A549 (cell line): ENCODE data around the gene MRPL12. TPM values are rescaled to one million over a fixed set of nuclear protein-coding genes. Genes with fewer than 3 reads are reported as not detected.

Experiments
- ATAC-seq, 2 experiments: fragments of 200-7000 bp in 1 of 2; fragments of >200 bp in 1 of 2; cut with Nextera tagmentation in 1 of 2; cut with Tn5 transposase in 1 of 2; 3 replicates each; pipeline versions ENCODE4 v1.8.0 to v1.9.1; 2018 to 2020; ENCODE audit warnings: mild to moderate bottlenecking in 1 of 2, moderate library complexity in 1 of 2
- CTCF ChIA-PET: fragments of 300-600 bp; sonication (Branson Sonifier 250); formaldehyde crosslinking; extraction: SDS; loops from one replicate; lab custom pipeline; 2021; ENCODE audit warnings: antibody characterized with exemption, inconsistent platforms; lab: Yijun Ruan, JAX
- POLR2A ChIA-PET: fragments of 350-600 bp; formaldehyde crosslinking; extraction: SDS; loops from one replicate; lab custom pipeline; 2021; ENCODE audit warnings: antibody characterized with exemption, inconsistent platforms; lab: Yijun Ruan, JAX
- DNase-seq, 2 experiments: peaks; one replicate each; pipeline versions ENCODE4 v3.0.0 to v3.0.0-alpha.2; 2011 to 2016; ENCODE audit warnings: low read depth in 1 of 2, low spot score in 1 of 2
- FAIRE-seq: peaks from 2 replicates; lab custom pipeline; 2011; peaks lifted over from hg19 to GRCh38; lab: Jason Lieb, UNC
- H3K27ac ChIP-seq, 2 experiments: fragments of >200 bp; sonication (Bioruptor Twin); formaldehyde crosslinking; 3 replicates each; pipeline ENCODE4 v1.5.1; 2016 to 2017
- H3K4me1 ChIP-seq: fragments of >200 bp; sonication (Bioruptor Twin); formaldehyde crosslinking; 3 replicates; pipeline ENCODE4 v1.6.1; 2016
- H3K4me2 ChIP-seq: fragments of >200 bp; sonication (Bioruptor Twin); formaldehyde crosslinking; 3 replicates; pipeline ENCODE4 v1.6.1; 2016
- H3K4me3 ChIP-seq: fragments of >200 bp; sonication (Bioruptor Twin); formaldehyde crosslinking; 3 replicates; pipeline ENCODE4 v1.5.1; 2016
- H3K9me3 ChIP-seq: fragments of >200 bp; sonication (Bioruptor Twin); formaldehyde crosslinking; 3 replicates; pipeline ENCODE4 v1.6.1; 2016
- CBX8 ChIP-seq: fragments of 200-600 bp; sonication (generic); IDR thresholded peaks from 2 replicates; pipeline ENCODE4 v1.6.1; 2016
- CHD2 ChIP-seq: fragments of 150-350 bp; IDR thresholded peaks from 2 replicates; pipeline ENCODE4 v1.6.1; 2014; ENCODE audit warnings: low read length; ENCODE audit not compliant: partially characterized antibody
- EHF ChIP-seq: fragments of 250-450 bp; sonication (Bioruptor Pico); IDR thresholded peaks from 2 replicates; pipeline ENCODE4 v1.5.0; 2020; ENCODE audit warnings: mild to moderate bottlenecking
- EHMT2 ChIP-seq: fragments of 200-600 bp; sonication (generic); IDR thresholded peaks from 2 replicates; pipeline ENCODE4 v1.6.1; 2016; ENCODE audit warnings: antibody characterized with exemption, low read depth, mild to moderate bottlenecking, moderate library complexity
- EP300 ChIP-seq, 2 experiments: fragments of >200 bp; sonication (Bioruptor Twin); formaldehyde crosslinking; IDR thresholded peaks; 2 replicates in 1 of 2; 3 replicates in 1 of 2; pipeline ENCODE4 v1.6.1; 2016 to 2017
- FOSB ChIP-seq: fragments of 250-450 bp; sonication (Bioruptor Pico); IDR thresholded peaks from 2 replicates; pipeline ENCODE4 v1.5.0; 2020; ENCODE audit warnings: mild to moderate bottlenecking, moderate library complexity
- FOSL2 ChIP-seq, 2 experiments: fragments of 450-650 bp in 1 of 2; fragments of >200 bp in 1 of 2; sonication (Bioruptor Twin) in 1 of 2; formaldehyde crosslinking; IDR thresholded peaks; 2 replicates each; pipeline versions ENCODE4 v1.5.0 to v1.6.1; 2016 to 2020; ENCODE audit warnings: mild to moderate bottlenecking in 1 of 2, moderate library complexity in 1 of 2
- HOXA7 ChIP-seq: fragments of 250-450 bp; sonication (Bioruptor Pico); IDR thresholded peaks from 2 replicates; pipeline ENCODE4 v1.5.0; 2020; ENCODE audit warnings: mild to moderate bottlenecking, moderate library complexity
- HOXB13 ChIP-seq: fragments of 250-450 bp; sonication (Bioruptor Pico); IDR thresholded peaks from 2 replicates; pipeline ENCODE4 v1.5.0; 2020; ENCODE audit warnings: low read depth, mild to moderate bottlenecking, moderate library complexity
- HOXB5 ChIP-seq: fragments of 250-450 bp; sonication (Bioruptor Pico); IDR thresholded peaks from 2 replicates; pipeline ENCODE4 v1.5.0; 2020; ENCODE audit warnings: mild to moderate bottlenecking, moderate library complexity
- JUNB ChIP-seq: fragments of >200 bp; sonication (Bioruptor Twin); formaldehyde crosslinking; IDR thresholded peaks from 2 replicates; pipeline ENCODE4 v1.6.1; 2016
- KDM1A ChIP-seq: fragments of 200-600 bp; sonication (generic); IDR thresholded peaks from 2 replicates; pipeline ENCODE4 v1.6.1; 2016; ENCODE audit warnings: low read depth, mild to moderate bottlenecking
- KDM5A ChIP-seq: fragments of 200-600 bp; sonication (generic); IDR thresholded peaks from 2 replicates; pipeline ENCODE4 v1.6.1; 2016; ENCODE audit warnings: antibody characterized with exemption, mild to moderate bottlenecking
- NR3C1 ChIP-seq: fragments of >200 bp; sonication (Bioruptor Twin); formaldehyde crosslinking; IDR thresholded peaks from 3 replicates; pipeline ENCODE4 v1.6.1; 2017
- POLR2A ChIP-seq: IDR thresholded peaks from 2 replicates; pipeline ENCODE4 v1.6.1; 2012; ENCODE audit warnings: mild to moderate bottlenecking, low read length
- SREBF2 ChIP-seq: fragments of 450-650 bp; IDR thresholded peaks from 2 replicates; pipeline ENCODE4 v1.6.1; 2014; ENCODE audit warnings: mild to moderate bottlenecking, moderate library complexity
- TP53 ChIP-seq: fragments of 250-450 bp; sonication (Bioruptor Pico); IDR thresholded peaks from 2 replicates; pipeline ENCODE4 v1.5.0; 2021; ENCODE audit warnings: mild to moderate bottlenecking, moderate library complexity
- ZFP36 ChIP-seq: fragments of 450-650 bp; IDR thresholded peaks from 2 replicates; pipeline ENCODE4 v1.6.1; 2014; ENCODE audit warnings: borderline replicate concordance; ENCODE audit not compliant: partially characterized antibody
- WGBS: methylation state at CpG from one replicate; pipeline ENCODE4 v1.1.6; 2017; ENCODE audit errors: missing lambda C conversion rate; 5-methylcytosine and 5-hydroxymethylcytosine counted together
- polyA plus RNA-seq, 4 experiments: library from polyadenylated mRNA; depleted of rRNA in 3 of 4; stranded (reverse); fragments of >200 nt; fragmentation: RNase III in 1 of 4; extraction: RNeasy Plus Mini Kit Qiagen cat#74134 plus additional on column Dnase treatment in 1 of 4; gene quantifications; 2 replicates in 3 of 4; 3 replicates in 1 of 4; pipeline ENCODE4 v1.2.3, GENCODE V29; 2011 to 2017
- TF ChIP-seq, protein P1 (sequence below): fragments of 200-600 bp; sonication (generic); IDR thresholded peaks from 2 replicates; pipeline ENCODE4 v1.6.1; 2016; ENCODE audit warnings: antibody characterized with exemption, mild to moderate bottlenecking, moderate library complexity
- TF ChIP-seq, protein P2 (sequence below): IDR thresholded peaks from 2 replicates; pipeline ENCODE4 v1.6.1; 2012
- TF ChIP-seq, protein P3 (sequence below): fragments of >200 bp; sonication (Bioruptor Twin); formaldehyde crosslinking; IDR thresholded peaks from 3 replicates; pipeline ENCODE4 v1.5.1; 2016
- TF ChIP-seq, protein P4 (sequence below): IDR thresholded peaks from 2 replicates; pipeline ENCODE4 v1.6.1; 2012
- TF ChIP-seq, protein P5 (sequence below): fragments of 450-650 bp; IDR thresholded peaks from 2 replicates; pipeline ENCODE4 v1.6.1; 2014; ENCODE audit warnings: antibody characterized with exemption

MRPL12 gene
- polyA plus RNA-seq, 2 of the 4 experiments (the other 2 are of a cell fraction) = 161 to 215 TPM

DNA sequence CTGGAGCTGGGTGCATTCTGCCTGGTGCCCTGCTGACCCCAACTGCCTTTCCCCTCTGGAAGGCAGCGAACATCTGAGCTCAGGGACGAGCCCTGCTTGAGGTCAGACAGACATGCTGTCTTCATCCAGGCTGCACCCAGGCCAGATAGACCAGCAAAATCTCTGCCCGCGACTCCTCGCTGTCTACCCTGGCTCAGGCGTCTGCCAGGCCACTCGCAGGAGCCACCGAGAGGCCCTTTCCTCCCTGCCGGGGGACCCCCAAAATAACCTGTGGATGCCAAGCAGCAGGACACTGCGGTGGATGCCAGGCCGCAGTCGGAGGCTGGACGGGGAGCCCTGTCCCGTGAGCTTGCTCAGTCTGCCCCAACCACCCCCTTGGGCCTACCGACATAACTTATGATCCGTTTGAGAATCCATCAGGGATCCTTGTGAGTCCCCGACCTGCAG is 5.6 kb downstream of the MRPL12 start:
- DNase-seq (no peak), FAIRE-seq (no peak), ATAC-seq (no peak)
- 94% methylated on average over 17 of the region's 17 CpGs for WGBS
- POLR2A ChIA-PET = interaction anchor here (1.1 kb wide), 1 partner anchor 25 kb away, joined by 3 read pairs; the partner anchor contains the start of genes ARL16 and HGS
- no peak overlapping the region for H3K4me2 ChIP-seq
- CTCF ChIA-PET = interaction anchor here (1.1 to 1.9 kb wide), 6 partner anchors 13 to 216 kb away, joined by 3 to 7 read pairs (median 4); partner anchors contain the start of genes ARL16 and HGS
- H3K4me3 ChIP-seq = no peak overlapping the region
- H3K9me3 ChIP-seq = no peaks in the 10 kb centered on the region
- no peak for TF ChIP-seq EP300 (IDR thresholded peaks at IDR 0.05)
- TF ChIP-seq, protein P1, sequence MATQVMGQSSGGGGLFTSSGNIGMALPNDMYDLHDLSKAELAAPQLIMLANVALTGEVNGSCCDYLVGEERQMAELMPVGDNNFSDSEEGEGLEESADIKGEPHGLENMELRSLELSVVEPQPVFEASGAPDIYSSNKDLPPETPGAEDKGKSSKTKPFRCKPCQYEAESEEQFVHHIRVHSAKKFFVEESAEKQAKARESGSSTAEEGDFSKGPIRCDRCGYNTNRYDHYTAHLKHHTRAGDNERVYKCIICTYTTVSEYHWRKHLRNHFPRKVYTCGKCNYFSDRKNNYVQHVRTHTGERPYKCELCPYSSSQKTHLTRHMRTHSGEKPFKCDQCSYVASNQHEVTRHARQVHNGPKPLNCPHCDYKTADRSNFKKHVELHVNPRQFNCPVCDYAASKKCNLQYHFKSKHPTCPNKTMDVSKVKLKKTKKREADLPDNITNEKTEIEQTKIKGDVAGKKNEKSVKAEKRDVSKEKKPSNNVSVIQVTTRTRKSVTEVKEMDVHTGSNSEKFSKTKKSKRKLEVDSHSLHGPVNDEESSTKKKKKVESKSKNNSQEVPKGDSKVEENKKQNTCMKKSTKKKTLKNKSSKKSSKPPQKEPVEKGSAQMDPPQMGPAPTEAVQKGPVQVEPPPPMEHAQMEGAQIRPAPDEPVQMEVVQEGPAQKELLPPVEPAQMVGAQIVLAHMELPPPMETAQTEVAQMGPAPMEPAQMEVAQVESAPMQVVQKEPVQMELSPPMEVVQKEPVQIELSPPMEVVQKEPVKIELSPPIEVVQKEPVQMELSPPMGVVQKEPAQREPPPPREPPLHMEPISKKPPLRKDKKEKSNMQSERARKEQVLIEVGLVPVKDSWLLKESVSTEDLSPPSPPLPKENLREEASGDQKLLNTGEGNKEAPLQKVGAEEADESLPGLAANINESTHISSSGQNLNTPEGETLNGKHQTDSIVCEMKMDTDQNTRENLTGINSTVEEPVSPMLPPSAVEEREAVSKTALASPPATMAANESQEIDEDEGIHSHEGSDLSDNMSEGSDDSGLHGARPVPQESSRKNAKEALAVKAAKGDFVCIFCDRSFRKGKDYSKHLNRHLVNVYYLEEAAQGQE = no peak
- TF ChIP-seq EHF = no peak
- TF ChIP-seq KDM5A = no peak
- TF ChIP-seq KDM1A = no peak
- no peak for TF ChIP-seq CBX8
- TF ChIP-seq ZFP36 = no peak
- TF ChIP-seq, protein P2, sequence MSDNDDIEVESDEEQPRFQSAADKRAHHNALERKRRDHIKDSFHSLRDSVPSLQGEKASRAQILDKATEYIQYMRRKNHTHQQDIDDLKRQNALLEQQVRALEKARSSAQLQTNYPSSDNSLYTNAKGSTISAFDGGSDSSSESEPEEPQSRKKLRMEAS = no peak
- no peak for TF ChIP-seq NR3C1
- TF ChIP-seq SREBF2 = no peak
- H3K27ac ChIP-seq = no peak overlapping the region
- peaks cover 22% of the 10 kb centered on the region for H3K4me1 ChIP-seq

DNA sequence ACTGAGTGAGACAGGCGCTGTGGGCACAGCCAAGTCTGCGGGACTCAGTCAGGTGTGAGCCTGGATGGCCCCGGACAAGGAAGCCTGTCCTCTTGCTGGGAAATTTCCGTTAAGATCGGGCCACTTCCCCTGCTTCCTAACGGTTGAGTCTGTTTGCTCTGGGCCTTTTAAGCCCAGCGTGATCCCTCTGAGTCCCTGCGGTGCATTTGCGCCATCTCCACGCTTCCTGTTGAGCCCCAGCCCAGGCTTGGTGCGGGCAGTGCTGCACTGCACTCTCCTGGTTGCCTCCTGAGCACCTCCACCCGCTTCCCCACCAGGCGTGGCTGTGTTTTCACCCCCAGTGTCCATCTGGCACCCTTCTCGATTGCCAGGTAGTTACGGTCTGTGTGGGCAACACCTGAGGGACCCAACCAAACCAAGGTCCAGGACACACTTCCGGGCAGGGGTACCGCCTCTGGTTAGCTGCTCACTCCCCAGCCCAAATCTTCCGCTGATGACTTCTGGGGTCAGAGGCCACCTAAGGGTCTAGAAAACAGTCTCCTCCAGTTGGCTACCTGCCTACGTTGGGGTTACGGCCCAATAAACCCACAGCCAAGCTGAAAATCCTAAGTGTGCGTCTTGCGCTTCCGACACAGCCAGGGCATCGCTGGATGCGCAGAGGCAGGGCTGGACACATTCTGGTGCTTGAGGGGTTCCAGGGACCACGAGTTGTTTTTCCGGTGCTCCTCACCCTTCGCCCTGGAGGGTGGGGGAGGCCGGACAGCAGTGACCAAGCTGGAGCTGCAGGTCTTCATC is 7.5 kb downstream of the MRPL12 start:
- TF ChIP-seq, protein P3, sequence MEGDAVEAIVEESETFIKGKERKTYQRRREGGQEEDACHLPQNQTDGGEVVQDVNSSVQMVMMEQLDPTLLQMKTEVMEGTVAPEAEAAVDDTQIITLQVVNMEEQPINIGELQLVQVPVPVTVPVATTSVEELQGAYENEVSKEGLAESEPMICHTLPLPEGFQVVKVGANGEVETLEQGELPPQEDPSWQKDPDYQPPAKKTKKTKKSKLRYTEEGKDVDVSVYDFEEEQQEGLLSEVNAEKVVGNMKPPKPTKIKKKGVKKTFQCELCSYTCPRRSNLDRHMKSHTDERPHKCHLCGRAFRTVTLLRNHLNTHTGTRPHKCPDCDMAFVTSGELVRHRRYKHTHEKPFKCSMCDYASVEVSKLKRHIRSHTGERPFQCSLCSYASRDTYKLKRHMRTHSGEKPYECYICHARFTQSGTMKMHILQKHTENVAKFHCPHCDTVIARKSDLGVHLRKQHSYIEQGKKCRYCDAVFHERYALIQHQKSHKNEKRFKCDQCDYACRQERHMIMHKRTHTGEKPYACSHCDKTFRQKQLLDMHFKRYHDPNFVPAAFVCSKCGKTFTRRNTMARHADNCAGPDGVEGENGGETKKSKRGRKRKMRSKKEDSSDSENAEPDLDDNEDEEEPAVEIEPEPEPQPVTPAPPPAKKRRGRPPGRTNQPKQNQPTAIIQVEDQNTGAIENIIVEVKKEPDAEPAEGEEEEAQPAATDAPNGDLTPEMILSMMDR = no peak
- peak; percentile 5; the same call in 1 of the 2 replicates for TF ChIP-seq POLR2A
- TF ChIP-seq, protein P4, sequence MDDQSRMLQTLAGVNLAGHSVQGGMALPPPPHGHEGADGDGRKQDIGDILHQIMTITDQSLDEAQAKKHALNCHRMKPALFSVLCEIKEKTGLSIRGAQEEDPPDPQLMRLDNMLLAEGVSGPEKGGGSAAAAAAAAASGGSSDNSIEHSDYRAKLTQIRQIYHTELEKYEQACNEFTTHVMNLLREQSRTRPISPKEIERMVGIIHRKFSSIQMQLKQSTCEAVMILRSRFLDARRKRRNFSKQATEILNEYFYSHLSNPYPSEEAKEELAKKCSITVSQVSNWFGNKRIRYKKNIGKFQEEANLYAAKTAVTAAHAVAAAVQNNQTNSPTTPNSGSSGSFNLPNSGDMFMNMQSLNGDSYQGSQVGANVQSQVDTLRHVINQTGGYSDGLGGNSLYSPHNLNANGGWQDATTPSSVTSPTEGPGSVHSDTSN = peak; percentile 63

DNA sequence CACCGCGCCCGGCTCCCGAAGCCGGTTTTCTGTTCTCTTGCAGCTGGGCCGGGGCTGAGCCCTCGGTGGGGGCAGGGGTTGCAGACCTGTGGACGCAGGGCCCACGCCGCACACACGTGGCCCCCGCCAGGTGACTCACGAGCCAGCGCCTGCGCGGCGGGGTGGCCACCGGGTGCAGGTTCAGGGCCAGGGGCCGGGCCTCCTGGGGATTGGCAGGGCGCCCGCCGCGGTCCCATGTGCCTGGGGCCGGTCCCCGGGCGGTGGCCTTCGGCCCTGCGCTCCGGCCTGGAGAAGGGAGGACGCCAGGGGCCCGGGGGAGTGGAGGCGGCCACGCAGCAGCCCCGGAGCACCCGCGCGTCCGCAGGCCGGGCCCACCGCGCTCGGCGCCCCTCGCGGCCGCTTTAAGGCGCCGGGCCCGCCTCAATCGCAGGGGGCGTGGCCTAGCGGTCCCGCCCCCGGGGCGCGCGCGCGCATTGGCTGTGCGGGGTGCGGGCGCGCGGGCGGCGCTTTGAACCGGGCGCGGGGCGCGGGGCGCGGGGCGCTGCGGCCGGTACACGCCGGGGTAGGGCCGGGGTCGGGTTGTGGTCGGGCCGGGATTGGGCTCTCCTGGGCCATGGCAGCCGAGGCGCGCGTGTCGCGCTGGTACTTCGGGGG is 8.8 kb downstream of the MRPL12 start, which contains the start of gene SLC25A10:
SLC25A10 (plus strand) TSS at position 471 of the 654 bp plus-strand sequence; CDS start at position 614, 143 bp downstream.
- FAIRE-seq (no peak), ATAC-seq (peak; percentile 60 to 65), DNase-seq (peak; percentile 87 to 89)
- 0% methylated on average over 35 of the region's 89 CpGs for WGBS
- H3K4me3 ChIP-seq = peak within 1 kb of the TSS; percentile 70
- peak within 1 kb of the TSS; percentile 95 for H3K27ac ChIP-seq
- peaks cover 20% of the 10 kb centered on the region for H3K4me1 ChIP-seq
- peak within 1 kb of the TSS; percentile 86 for H3K4me2 ChIP-seq
- CTCF ChIA-PET = interaction anchor here (1.0 to 4.6 kb wide), 7 partner anchors 10 to 41 kb away, joined by 3 to 24 read pairs (median 4); no protein-coding TSS in a partner anchor
- POLR2A ChIA-PET = interaction anchor here (0.6 to 3.9 kb wide), 8 partner anchors 9 to 155 kb away, joined by 3 to 41 read pairs (median 6); partner anchors contain the start of genes ARL16, HGS, MCRIP1 and MRPL12
- H3K9me3 ChIP-seq = no peaks in the 10 kb centered on the region
- TF ChIP-seq FOSB (CRISPR knock-in tag) (no peak), CBX8 (no peak), SREBF2 (no peak), FOSL2 (IDR thresholded peaks at IDR 0.05) (peak; percentile 43; the same call in 1 of the 2 replicates), FOSL2 (CRISPR knock-in tag; IDR thresholded peaks at IDR 0.05) (peak; percentile 94), EHMT2 (no peak), HOXB5 (CRISPR knock-in tag) (peak; percentile 88), TP53 (CRISPR knock-in tag) (peak; percentile 92), HOXB13 (CRISPR knock-in tag) (peak; percentile 68; the same call in 1 of the 2 replicates), CHD2 (no peak), ZFP36 (no peak), EHF (peak; percentile 80; the same call in 1 of the 2 replicates), JUNB (no peak), HOXA7 (CRISPR knock-in tag) (no peak)
- TF ChIP-seq, protein P5, sequence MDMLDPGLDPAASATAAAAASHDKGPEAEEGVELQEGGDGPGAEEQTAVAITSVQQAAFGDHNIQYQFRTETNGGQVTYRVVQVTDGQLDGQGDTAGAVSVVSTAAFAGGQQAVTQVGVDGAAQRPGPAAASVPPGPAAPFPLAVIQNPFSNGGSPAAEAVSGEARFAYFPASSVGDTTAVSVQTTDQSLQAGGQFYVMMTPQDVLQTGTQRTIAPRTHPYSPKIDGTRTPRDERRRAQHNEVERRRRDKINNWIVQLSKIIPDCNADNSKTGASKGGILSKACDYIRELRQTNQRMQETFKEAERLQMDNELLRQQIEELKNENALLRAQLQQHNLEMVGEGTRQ = peak; percentile 78

More for the DNA sequence above, 7.5 kb downstream of the MRPL12 start:
- Histone ChIP-seq H3K4me3 (no peak overlapping the region; the same call in 2 of the 3 replicates), H3K27ac (peak overlapping the region; percentile 95; a peak in 5 of 6 replicates), H3K9me3 (no peaks in the 10 kb centered on the region), H3K4me1 (peaks cover 20% of the 10 kb centered on the region), H3K4me2 (peak overlapping the region; percentile 86)
- DNase-seq (no peak), ATAC-seq (no peak; a peak in 1 of 6 replicates), FAIRE-seq (no peak)
- POLR2A ChIA-PET = interaction anchor here (1.0 to 3.9 kb wide), 3 partner anchors 8 to 27 kb away, joined by 6 to 41 read pairs (median 8); partner anchors contain the start of genes ARL16, HGS and MRPL12
- CTCF ChIA-PET = interaction anchor here (0.6 to 1.7 kb wide), 4 partner anchors 9 to 34 kb away, joined by 3 to 10 read pairs (median 3); partner anchors contain the start of genes ARL16 and HGS
- 89% methylated on average over 29 of the region's 29 CpGs for WGBS
